GM12878 (cell line): Measurements from ENCODE around the gene HGS. TPM values are rescaled to one million over a fixed set of nuclear protein-coding genes. Genes with fewer than 3 reads are reported as not detected.
A peak's percentile ranks its signal among the peaks of the same experiment; 100 is the strongest.

Experiments used
- BCL11A ChIP-seq: IDR thresholded peaks from 2 replicates; pipeline ENCODE4 v1.6.1; 2011; ENCODE audit warnings: low read depth, low read length
- CBFB ChIP-seq: IDR thresholded peaks from 2 replicates; pipeline ENCODE4 v1.6.1; 2016; ENCODE audit warnings: antibody characterized with exemption, low read depth
- CHD2 ChIP-seq: IDR thresholded peaks from 2 replicates; pipeline ENCODE4 v1.6.1; 2011; ENCODE audit warnings: low read depth, low read length, improper control_type of control experiment, borderline replicate concordance
- ESRRA ChIP-seq: IDR thresholded peaks from 2 replicates; pipeline ENCODE4 v1.6.1; 2012; ENCODE audit warnings: mild to moderate bottlenecking, low read length, improper control_type of control experiment
- EZH2 ChIP-seq: IDR thresholded peaks from 2 replicates; pipeline ENCODE4 v1.6.1; 2012; ENCODE audit warnings: low read depth, mild to moderate bottlenecking, control low read depth, inconsistent platforms, low read length, borderline replicate concordance; ENCODE audit not compliant: control insufficient read depth
- HCFC1 ChIP-seq: fragments of 150-350 bp; IDR thresholded peaks from 2 replicates; pipeline ENCODE4 v1.6.1; 2014; ENCODE audit warnings: low read length
- HDAC2 ChIP-seq: fragments of 200-600 bp; sonication (generic); IDR thresholded peaks from 2 replicates; pipeline ENCODE4 v1.6.1; 2017
- IKZF1 ChIP-seq: fragments of 450-650 bp; conservative IDR thresholded peaks from 2 replicates; pipeline ENCODE4 v1.6.1; 2017; ENCODE audit warnings: antibody characterized with exemption, mild to moderate bottlenecking
- KDM1A ChIP-seq: fragments of 200-600 bp; sonication (generic); IDR thresholded peaks from 2 replicates; pipeline ENCODE4 v1.6.1; 2016; ENCODE audit warnings: borderline replicate concordance
- MEF2A ChIP-seq: IDR thresholded peaks from 2 replicates; pipeline ENCODE4 v1.6.1; 2011; ENCODE audit warnings: low read depth, mild to moderate bottlenecking, low read length, moderate library complexity; ENCODE audit not compliant: insufficient read depth
- MEF2B ChIP-seq: fragments of 450-650 bp; IDR thresholded peaks from 2 replicates; pipeline ENCODE4 v1.6.1; 2018; ENCODE audit warnings: mild to moderate bottlenecking, moderate library complexity; ENCODE audit not compliant: partially characterized antibody, poor library complexity, severe bottlenecking
- MTA2 ChIP-seq: fragments of 450-650 bp; IDR thresholded peaks from 2 replicates; pipeline ENCODE4 v1.6.1; 2016; ENCODE audit warnings: low read depth, mild to moderate bottlenecking, moderate library complexity
- NR2F1 ChIP-seq: fragments of 450-650 bp; conservative IDR thresholded peaks from 2 replicates; pipeline ENCODE4 v1.6.1; 2017; ENCODE audit warnings: mild to moderate bottlenecking
- POLR2AphosphoS2 ChIP-seq: IDR thresholded peaks from 2 replicates; pipeline ENCODE4 v1.6.1; 2011; ENCODE audit warnings: low read depth, mild to moderate bottlenecking, low read length, improper control_type of control experiment, moderate library complexity
- POLR2AphosphoS5 ChIP-seq: IDR thresholded peaks from 2 replicates; pipeline ENCODE4 v1.6.1; 2011; ENCODE audit warnings: mild to moderate bottlenecking, low read length, inconsistent platforms
- RAD21 ChIP-seq: IDR thresholded peaks from 2 replicates; pipeline ENCODE4 v1.6.1; 2011; ENCODE audit warnings: mild to moderate bottlenecking, low read depth, low read length, moderate library complexity; ENCODE audit not compliant: insufficient read depth
- RAD51 ChIP-seq: fragments of 450-650 bp; IDR thresholded peaks from 2 replicates; pipeline ENCODE4 v1.6.1; 2016; ENCODE audit warnings: moderate library complexity, mild to moderate bottlenecking, inconsistent platforms
- RBBP5 ChIP-seq: fragments of 200-600 bp; sonication (generic); conservative IDR thresholded peaks from 2 replicates; pipeline ENCODE4 v1.6.1; 2016
- RELA ChIP-seq: fragments of 450-650 bp; IDR thresholded peaks from 2 replicates; pipeline ENCODE4 v1.8.0; 2014; ENCODE audit warnings: borderline replicate concordance; ENCODE audit not compliant: partially characterized antibody
- RUNX3 ChIP-seq: IDR thresholded peaks from 2 replicates; pipeline ENCODE4 v1.6.1; 2012; ENCODE audit warnings: low read length, inconsistent platforms
- STAT3 ChIP-seq: IDR thresholded peaks from 2 replicates; pipeline ENCODE4 v1.6.1; 2011; ENCODE audit warnings: low read depth, low read length, improper control_type of control experiment
- TCF3 ChIP-seq: IDR thresholded peaks from 2 replicates; pipeline ENCODE4 v1.6.1; 2012; ENCODE audit warnings: low read depth, mild to moderate bottlenecking, low read length, borderline replicate concordance; ENCODE audit not compliant: insufficient read depth
- ZNF24 ChIP-seq: fragments of 450-650 bp; IDR thresholded peaks from 2 replicates; pipeline ENCODE4 v1.6.1; 2017; ENCODE audit warnings: antibody characterized with exemption, mild to moderate bottlenecking
- ZNF274 ChIP-seq: IDR thresholded peaks from one replicate; pipeline ENCODE4 v1.8.0; 2011; ENCODE audit not compliant: insufficient read length, insufficient read depth
- ZNF622 ChIP-seq: fragments of 450-650 bp; IDR thresholded peaks from 2 replicates; pipeline ENCODE4 v1.6.1; 2017; ENCODE audit warnings: mild to moderate bottlenecking, inconsistent platforms
- ZSCAN29 ChIP-seq: fragments of 450-650 bp; IDR thresholded peaks from 2 replicates; pipeline ENCODE4 v1.6.1; 2017; ENCODE audit warnings: mild to moderate bottlenecking, moderate library complexity
- ZZZ3 ChIP-seq: IDR thresholded peaks from 2 replicates; pipeline ENCODE4 v1.6.1; 2011; ENCODE audit warnings: low read depth; ENCODE audit not compliant: control insufficient read depth, insufficient read length
- polyA plus RNA-seq, 11 experiments: library from polyadenylated mRNA; depleted of rRNA in 4 of 11; unstranded in 6 of 11; stranded (reverse) in 5 of 11; fragments of >200 nt; fragmentation: Nextera tagmentation in 4 of 11; fragmentation: Illumina TruSeq in 1 of 11; extraction: Ambion mirVana in 4 of 11; extraction: Trizol in 1 of 11; gene quantifications; 1 replicate in 1 of 11; 2 replicates in 10 of 11; pipeline versions ENCODE4 v1.2.1 to v1.2.3, GENCODE V29; 2011 to 2016; ENCODE audit warnings: inconsistent platforms in 2 of 11, missing spikeins in 2 of 11, low read depth in 1 of 11
- total RNA-seq, 4 experiments: library from RNA; depleted of rRNA in 3 of 4; stranded (reverse); fragments of >200 nt in 3 of 4; fragmentation: Illumina TruSeq in 1 of 4; extraction: Trizol in 1 of 4; gene quantifications; 2 replicates each; pipeline versions ENCODE4 v1.2.1 to v1.2.3, GENCODE V29; 2013 to 2021
- TF ChIP-seq, protein P1 (sequence below): fragments of 450-650 bp; IDR thresholded peaks from 2 replicates; pipeline ENCODE4 v1.6.1; 2017; ENCODE audit warnings: mild to moderate bottlenecking, moderate library complexity
- TF ChIP-seq, protein P2 (sequence below): fragments of 150-350 bp; IDR thresholded peaks from 2 replicates; pipeline ENCODE4 v1.6.1; 2014; ENCODE audit warnings: mild to moderate bottlenecking, low read depth, low read length

The HGS gene
- total and polyA plus RNA-seq, 10 of the 15 experiments (the other 5 are each of a cell fraction or from before 2014, with no cell fraction given), result 2.2 to 85.6 (median 55.3) TPM

DNA sequence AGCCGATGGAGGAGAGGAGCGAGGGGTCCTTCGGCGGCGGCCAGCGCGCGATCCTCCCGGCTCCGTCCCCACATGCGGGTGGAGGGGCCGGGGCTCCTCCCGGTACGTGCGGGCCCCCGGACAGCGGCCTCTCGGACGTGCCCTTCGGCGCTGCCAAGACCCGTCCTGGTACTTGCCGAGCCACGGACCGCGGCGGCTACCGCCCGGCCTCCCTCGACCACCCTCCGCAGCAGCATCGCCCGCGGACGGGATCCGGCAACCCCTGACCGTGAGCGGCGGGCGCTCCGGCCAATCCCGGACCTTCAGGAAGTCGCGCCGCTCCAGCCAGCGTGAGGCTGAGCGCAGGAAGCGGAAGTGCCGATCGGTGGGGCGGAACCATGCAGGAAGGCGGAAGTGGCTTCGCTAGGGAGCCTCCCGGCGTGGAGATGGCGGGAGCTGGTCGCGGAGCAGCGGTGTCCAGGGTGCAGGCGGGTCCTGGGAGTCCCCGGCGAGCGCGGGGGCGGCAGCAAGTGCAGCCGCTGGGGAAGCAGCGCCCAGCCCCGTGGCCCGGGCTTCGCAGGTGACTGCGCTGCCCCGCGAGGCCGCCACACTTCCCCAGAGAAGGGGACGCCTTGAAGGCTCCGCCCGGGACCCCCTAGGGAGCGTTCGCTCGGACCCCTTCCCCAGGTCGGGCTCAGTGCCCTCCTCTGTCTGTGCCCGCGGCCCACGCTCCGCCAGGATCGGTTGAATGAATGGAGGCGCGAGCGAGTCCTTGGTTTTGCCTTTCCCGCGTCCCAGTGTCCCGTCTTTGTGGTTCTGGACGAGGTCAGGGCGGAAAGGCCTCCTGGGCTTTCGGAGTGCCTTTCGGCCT lies 17.2 kb upstream of the HGS start, which contains the start of the genes CCDC137 and OXLD1 (continued):
- peak; percentile 92 for TF ChIP-seq CHD2
- peak; percentile 42 for TF ChIP-seq NR2F1
- no peak for TF ChIP-seq HDAC2
- peak; percentile 96 for TF ChIP-seq POLR2AphosphoS5
- TF ChIP-seq RBBP5, result no peak
- TF ChIP-seq IKZF1, result peak; percentile 84
- TF ChIP-seq BCL11A, result no peak
- TF ChIP-seq ZNF24, result no peak
- 0 out of 2 replicates have a peak, but pooled peaks have one; percentile 32 for TF ChIP-seq TCF3
- TF ChIP-seq HCFC1, result peak; percentile 65
- no peak for TF ChIP-seq EZH2
- TF ChIP-seq ESRRA, result 0 out of 2 replicates have a peak, but pooled peaks have one; percentile 24
- TF ChIP-seq POLR2AphosphoS2, result peak; percentile 86
- TF ChIP-seq MTA2, result no peak
- TF ChIP-seq KDM1A, result no peak
- no peak for TF ChIP-seq RAD51
- TF ChIP-seq ZNF622, result no peak
- no peak for TF ChIP-seq RAD21
- peak; percentile 42 for TF ChIP-seq RUNX3
- TF ChIP-seq ZSCAN29, result no peak
- TF ChIP-seq, protein P1, sequence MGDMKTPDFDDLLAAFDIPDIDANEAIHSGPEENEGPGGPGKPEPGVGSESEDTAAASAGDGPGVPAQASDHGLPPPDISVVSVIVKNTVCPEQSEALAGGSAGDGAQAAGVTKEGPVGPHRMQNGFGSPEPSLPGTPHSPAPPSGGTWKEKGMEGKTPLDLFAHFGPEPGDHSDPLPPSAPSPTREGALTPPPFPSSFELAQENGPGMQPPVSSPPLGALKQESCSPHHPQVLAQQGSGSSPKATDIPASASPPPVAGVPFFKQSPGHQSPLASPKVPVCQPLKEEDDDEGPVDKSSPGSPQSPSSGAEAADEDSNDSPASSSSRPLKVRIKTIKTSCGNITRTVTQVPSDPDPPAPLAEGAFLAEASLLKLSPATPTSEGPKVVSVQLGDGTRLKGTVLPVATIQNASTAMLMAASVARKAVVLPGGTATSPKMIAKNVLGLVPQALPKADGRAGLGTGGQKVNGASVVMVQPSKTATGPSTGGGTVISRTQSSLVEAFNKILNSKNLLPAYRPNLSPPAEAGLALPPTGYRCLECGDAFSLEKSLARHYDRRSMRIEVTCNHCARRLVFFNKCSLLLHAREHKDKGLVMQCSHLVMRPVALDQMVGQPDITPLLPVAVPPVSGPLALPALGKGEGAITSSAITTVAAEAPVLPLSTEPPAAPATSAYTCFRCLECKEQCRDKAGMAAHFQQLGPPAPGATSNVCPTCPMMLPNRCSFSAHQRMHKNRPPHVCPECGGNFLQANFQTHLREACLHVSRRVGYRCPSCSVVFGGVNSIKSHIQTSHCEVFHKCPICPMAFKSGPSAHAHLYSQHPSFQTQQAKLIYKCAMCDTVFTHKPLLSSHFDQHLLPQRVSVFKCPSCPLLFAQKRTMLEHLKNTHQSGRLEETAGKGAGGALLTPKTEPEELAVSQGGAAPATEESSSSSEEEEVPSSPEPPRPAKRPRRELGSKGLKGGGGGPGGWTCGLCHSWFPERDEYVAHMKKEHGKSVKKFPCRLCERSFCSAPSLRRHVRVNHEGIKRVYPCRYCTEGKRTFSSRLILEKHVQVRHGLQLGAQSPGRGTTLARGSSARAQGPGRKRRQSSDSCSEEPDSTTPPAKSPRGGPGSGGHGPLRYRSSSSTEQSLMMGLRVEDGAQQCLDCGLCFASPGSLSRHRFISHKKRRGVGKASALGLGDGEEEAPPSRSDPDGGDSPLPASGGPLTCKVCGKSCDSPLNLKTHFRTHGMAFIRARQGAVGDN, result 0 out of 2 replicates have a peak, but pooled peaks have one; percentile 50
- no peak for TF ChIP-seq MEF2A
- TF ChIP-seq RELA, result no peak
- TF ChIP-seq ZZZ3, result no peak
- no peak for TF ChIP-seq MEF2B
- TF ChIP-seq CBFB, result no peak; the same call in 1 of the 2 replicates
- no peak for TF ChIP-seq ZNF274
- no peak for TF ChIP-seq STAT3
- TF ChIP-seq, protein P2, sequence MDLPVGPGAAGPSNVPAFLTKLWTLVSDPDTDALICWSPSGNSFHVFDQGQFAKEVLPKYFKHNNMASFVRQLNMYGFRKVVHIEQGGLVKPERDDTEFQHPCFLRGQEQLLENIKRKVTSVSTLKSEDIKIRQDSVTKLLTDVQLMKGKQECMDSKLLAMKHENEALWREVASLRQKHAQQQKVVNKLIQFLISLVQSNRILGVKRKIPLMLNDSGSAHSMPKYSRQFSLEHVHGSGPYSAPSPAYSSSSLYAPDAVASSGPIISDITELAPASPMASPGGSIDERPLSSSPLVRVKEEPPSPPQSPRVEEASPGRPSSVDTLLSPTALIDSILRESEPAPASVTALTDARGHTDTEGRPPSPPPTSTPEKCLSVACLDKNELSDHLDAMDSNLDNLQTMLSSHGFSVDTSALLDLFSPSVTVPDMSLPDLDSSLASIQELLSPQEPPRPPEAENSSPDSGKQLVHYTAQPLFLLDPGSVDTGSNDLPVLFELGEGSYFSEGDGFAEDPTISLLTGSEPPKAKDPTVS, result no peak
